Activated T-cell treated with anti-CD3 and anti-CD28 coated beads, Interleukin-2, amount 50 U/mL, for 4 hours (primary cell): Measurements from ENCODE around the gene IL1RAP. TPM values are rescaled to one million over a fixed set of nuclear protein-coding genes. Genes with fewer than 3 reads are reported as not detected.

ENCODE experiments used
- ATAC-seq, 2 donors: fragments of 200-7000 bp; cut with Tn5 transposase; one replicate each; pipeline ENCODE4 v1.10.0; 2021
- DNase-seq: peaks from one replicate; pipeline ENCODE4 v3.0.0-alpha.2; 2020
- H3K27me3 Mint-ChIP-seq: one replicate; pipeline ENCODE4 v1.8.0; 2021; ENCODE audit warnings: low read depth, mixed read lengths
- H3K36me3 Mint-ChIP-seq: one replicate; pipeline ENCODE4 v1.8.0; 2022; ENCODE audit warnings: mixed read lengths; ENCODE audit not compliant: insufficient read depth
- H3K4me1 Mint-ChIP-seq: one replicate; pipeline ENCODE4 v1.8.0; 2021; ENCODE audit warnings: low read depth, mixed read lengths
- H3K4me3 Mint-ChIP-seq: one replicate; pipeline ENCODE4 v1.8.0; 2021; ENCODE audit warnings: mild to moderate bottlenecking, moderate library complexity, mixed read lengths
- H3K9me3 Mint-ChIP-seq: one replicate; pipeline ENCODE4 v1.8.0; 2021; ENCODE audit warnings: mixed read lengths
- total RNA-seq, 3 donors: library from RNA; stranded (reverse); gene quantifications; one replicate each; pipeline ENCODE4 v1.2.1, GENCODE V29; 2021

The IL1RAP gene
- total RNA-seq, 3 donors from 2014 or later: 10.2 to 15.3 (median 13.8) TPM

DNA sequence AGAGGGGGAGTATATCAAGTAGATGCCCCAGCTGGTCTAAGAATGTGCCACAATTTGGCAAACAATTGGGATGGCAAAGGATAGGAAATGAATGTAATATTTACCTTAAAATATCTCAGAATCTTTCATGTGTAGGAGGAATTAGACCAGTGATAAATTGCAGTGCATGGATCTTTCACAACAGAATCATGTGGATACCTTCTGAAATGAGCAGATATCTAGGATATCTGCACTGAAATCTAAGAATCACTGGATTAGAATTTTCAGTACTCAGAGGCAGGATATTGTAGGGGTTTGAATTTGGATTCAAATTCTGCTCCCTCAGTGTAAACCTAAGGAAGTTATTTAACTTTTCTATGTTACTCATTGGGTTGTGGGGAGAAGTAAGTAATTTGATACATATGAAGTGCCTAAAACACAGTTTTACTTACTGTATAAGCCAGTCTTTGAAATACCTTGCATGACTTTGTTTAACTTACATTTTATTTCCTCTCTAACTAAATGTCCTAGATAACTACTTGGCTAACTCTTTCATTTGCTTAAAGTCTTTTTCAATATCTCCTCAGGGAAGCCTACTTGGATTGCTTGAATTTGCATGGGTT is 8.8 kb downstream of the IL1RAP start:
- Mint-ChIP-seq H3K9me3 (no peaks in the 10 kb centered on the region), H3K4me3 (no peak overlapping the region), H3K27me3 (no peaks in the 10 kb centered on the region), H3K4me1 (peaks cover 4% of the 10 kb centered on the region), H3K36me3 (peaks cover 10% of the 10 kb centered on the region)
- ATAC-seq: no peak
- DNase-seq: no peak

GRCh38 chr3:190524942-190525341 is 11.1 kb downstream of the IL1RAP start:
- DNase-seq (no peak), ATAC-seq (no peak)
- H3K4me3 Mint-ChIP-seq: no peak overlapping the region
- H3K27me3 Mint-ChIP-seq: no peaks in the 10 kb centered on the region
- peaks cover 3% of the 10 kb centered on the region for H3K4me1 Mint-ChIP-seq
- no peaks in the 10 kb centered on the region for H3K9me3 Mint-ChIP-seq
- H3K36me3 Mint-ChIP-seq: peaks cover 12% of the 10 kb centered on the region

DNA sequence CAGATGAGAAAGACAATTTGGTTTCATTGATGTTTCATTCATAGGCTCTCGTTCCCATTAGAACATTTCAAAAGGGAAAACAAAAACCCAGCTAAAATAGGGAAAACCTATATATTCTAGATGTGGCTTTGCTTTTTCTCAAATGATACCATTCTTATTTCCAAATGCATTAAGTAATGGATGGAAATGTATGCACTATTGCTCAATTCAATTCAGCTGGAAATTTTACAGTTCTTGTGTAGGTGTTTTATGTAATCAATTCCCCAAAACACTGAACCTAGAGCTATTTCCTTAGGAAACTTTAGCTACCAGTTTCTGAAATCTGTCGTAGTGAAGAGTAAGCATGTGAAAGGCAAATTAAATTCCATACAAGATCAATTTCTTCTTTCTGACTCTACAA is 11.7 kb downstream of the IL1RAP start:
- peaks cover 3% of the 10 kb centered on the region for H3K4me1 Mint-ChIP-seq
- no peaks in the 10 kb centered on the region for H3K9me3 Mint-ChIP-seq
- DNase-seq: no peak
- H3K4me3 Mint-ChIP-seq: no peak overlapping the region
- no peak for ATAC-seq
- peaks cover 12% of the 10 kb centered on the region for H3K36me3 Mint-ChIP-seq
- H3K27me3 Mint-ChIP-seq: no peaks in the 10 kb centered on the region

DNA sequence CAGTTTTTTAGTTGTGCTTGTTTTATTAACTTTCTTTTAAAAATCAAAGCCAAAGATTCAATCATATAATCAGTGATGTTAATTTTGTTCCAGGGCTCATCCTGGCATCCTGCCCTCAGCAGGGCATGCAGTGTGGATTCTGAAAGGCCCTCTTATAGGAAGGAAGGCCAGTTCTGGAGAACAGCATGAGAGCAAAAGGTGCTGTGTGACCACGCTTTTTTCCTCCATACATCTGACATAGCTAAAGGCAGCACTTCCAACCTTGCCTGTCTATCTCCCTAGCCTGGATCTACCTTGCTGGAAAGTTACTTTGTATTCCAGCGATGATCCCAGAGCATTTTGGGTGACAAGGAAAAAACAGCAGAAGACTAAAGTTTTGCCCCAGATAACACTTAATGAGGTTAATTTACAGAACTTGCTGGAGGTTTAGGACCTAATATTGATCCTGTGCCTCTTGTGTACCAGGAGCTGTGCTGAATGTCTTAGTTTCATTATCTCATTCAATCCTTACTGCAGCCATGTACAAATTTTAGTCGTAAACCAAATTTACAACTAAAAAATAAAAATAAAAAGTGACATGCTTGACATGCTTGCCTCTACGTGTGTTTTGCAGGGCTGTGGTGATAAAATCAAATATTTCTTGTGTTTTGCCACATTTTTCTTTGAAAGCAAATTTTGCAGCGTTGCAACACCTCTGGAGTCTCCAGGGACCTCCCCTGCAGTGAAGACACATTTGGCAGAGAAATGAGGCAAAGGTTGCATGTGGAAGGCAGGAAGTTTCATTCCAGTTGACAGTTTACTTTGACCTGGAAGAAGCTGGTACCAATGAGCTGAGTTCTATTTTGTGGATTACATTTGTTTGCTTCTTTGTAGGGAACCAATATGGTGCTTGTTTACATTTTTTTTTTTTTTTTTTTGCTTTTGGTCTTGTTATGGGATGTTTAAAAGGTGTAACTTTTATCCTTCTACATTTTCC is 13.2 kb downstream of the IL1RAP start:
- Mint-ChIP-seq H3K9me3 (no peaks in the 10 kb centered on the region), H3K4me1 (peaks cover 3% of the 10 kb centered on the region)

DNA sequence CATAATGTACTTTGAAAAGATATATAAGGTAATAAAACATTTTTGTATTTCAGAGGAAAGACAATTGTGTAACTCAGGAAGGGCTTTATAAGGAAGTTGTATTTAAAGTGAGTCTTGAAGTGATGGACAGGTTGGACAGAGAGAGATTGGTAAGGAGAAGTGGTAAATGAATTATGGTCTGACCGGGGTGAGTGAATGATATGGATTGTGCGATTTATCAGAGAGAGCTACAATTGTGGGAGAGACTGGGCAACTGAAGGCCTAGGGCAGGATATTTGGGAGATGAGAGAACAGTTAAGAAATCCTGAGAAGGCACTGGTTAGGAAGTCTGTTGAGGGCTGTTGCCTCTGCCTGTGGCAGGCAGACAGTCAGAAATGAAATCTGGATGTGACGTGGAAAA is 14.8 kb downstream of the IL1RAP start:
- no peaks in the 10 kb centered on the region for H3K27me3 Mint-ChIP-seq
- no peaks in the 10 kb centered on the region for H3K9me3 Mint-ChIP-seq
- H3K36me3 Mint-ChIP-seq: peaks cover 14% of the 10 kb centered on the region
- no peak overlapping the region for H3K4me3 Mint-ChIP-seq
- DNase-seq (no peak), ATAC-seq (no peak)
- H3K4me1 Mint-ChIP-seq: peaks cover 3% of the 10 kb centered on the region

More for the DNA sequence above, 13.2 kb downstream of the IL1RAP start:
- Mint-ChIP-seq H3K4me3 (no peak overlapping the region), H3K36me3 (peaks cover 15% of the 10 kb centered on the region), H3K27me3 (no peaks in the 10 kb centered on the region)
- ATAC-seq (no peak), DNase-seq (no peak)

- no peak for DNase-seq
- no peak for ATAC-seq
- no peak overlapping the region for H3K4me3 Mint-ChIP-seq
- H3K9me3 Mint-ChIP-seq: no peaks in the 10 kb centered on the region
- peaks cover 9% of the 10 kb centered on the region for H3K4me1 Mint-ChIP-seq
- no peaks in the 10 kb centered on the region for H3K27me3 Mint-ChIP-seq
- H3K36me3 Mint-ChIP-seq: peaks cover 24% of the 10 kb centered on the region
Measured at GRCh38 chr3:190531406-190531805, 17.5 kb downstream of the IL1RAP start.

- DNase-seq (no peak), ATAC-seq (no peak)
- no peaks in the 10 kb centered on the region for H3K9me3 Mint-ChIP-seq
- H3K4me3 Mint-ChIP-seq: no peak overlapping the region
- peaks cover 24% of the 10 kb centered on the region for H3K36me3 Mint-ChIP-seq
- H3K27me3 Mint-ChIP-seq: no peaks in the 10 kb centered on the region
- H3K4me1 Mint-ChIP-seq: peaks cover 11% of the 10 kb centered on the region
Measured at GRCh38 chr3:190532731-190533203, 18.9 kb downstream of the IL1RAP start.

GRCh38 chr3:190533511-190534281 is 19.8 kb downstream of the IL1RAP start:
- ATAC-seq (no peak), DNase-seq (no peak)
- Mint-ChIP-seq H3K4me3 (no peak overlapping the region), H3K27me3 (no peaks in the 10 kb centered on the region), H3K36me3 (peaks cover 21% of the 10 kb centered on the region), H3K9me3 (no peaks in the 10 kb centered on the region), H3K4me1 (peaks cover 17% of the 10 kb centered on the region)

GRCh38 chr3:190534386-190534785 is 20.5 kb downstream of the IL1RAP start:
- Mint-ChIP-seq H3K27me3 (no peaks in the 10 kb centered on the region), H3K9me3 (no peaks in the 10 kb centered on the region), H3K4me1 (peaks cover 17% of the 10 kb centered on the region), H3K36me3 (peaks cover 16% of the 10 kb centered on the region), H3K4me3 (no peak overlapping the region)
- no peak for ATAC-seq
- no peak for DNase-seq

DNA sequence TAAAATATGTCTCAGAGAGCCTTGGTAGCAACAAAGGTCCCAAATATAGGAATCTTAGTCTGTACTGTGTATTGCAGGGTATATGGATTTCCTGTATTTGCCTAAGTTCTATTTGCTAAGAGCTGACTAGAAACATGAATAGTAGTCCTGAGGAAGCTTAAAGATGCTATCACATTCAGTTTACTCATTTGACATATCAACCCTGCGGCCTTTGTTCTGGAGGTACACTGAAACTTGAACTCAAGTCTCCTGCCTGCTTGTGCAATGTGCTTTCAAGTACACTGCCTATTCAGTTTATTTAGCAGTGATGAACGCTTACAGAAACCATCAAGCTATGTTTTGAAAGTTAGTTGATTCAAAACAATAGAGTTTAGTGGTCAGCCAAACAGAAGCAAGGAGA is 21.1 kb downstream of the IL1RAP start:
- Mint-ChIP-seq H3K9me3 (no peaks in the 10 kb centered on the region), H3K27me3 (no peaks in the 10 kb centered on the region), H3K4me3 (no peak overlapping the region), H3K36me3 (peaks cover 16% of the 10 kb centered on the region), H3K4me1 (peaks cover 17% of the 10 kb centered on the region)
- ATAC-seq (peak in 1 of 2 donors; percentile 21), DNase-seq (no peak)

- H3K27me3 Mint-ChIP-seq: no peaks in the 10 kb centered on the region
- H3K4me1 Mint-ChIP-seq: peaks cover 17% of the 10 kb centered on the region
- no peak for DNase-seq
- no peaks in the 10 kb centered on the region for H3K9me3 Mint-ChIP-seq
- peaks cover 14% of the 10 kb centered on the region for H3K36me3 Mint-ChIP-seq
- no peak for ATAC-seq
- no peak overlapping the region for H3K4me3 Mint-ChIP-seq
Measured at GRCh38 chr3:190537146-190537545, 23.3 kb downstream of the IL1RAP start.

- Mint-ChIP-seq H3K4me1 (peaks cover 17% of the 10 kb centered on the region), H3K36me3 (peaks cover 13% of the 10 kb centered on the region), H3K9me3 (no peaks in the 10 kb centered on the region), H3K4me3 (no peak overlapping the region), H3K27me3 (no peaks in the 10 kb centered on the region)
- ATAC-seq: no peak
- DNase-seq: no peak
Measured at GRCh38 chr3:190538288-190538687, 24.4 kb downstream of the IL1RAP start.

- H3K36me3 Mint-ChIP-seq: peaks cover 6% of the 10 kb centered on the region
- no peaks in the 10 kb centered on the region for H3K27me3 Mint-ChIP-seq
- ATAC-seq (no peak), DNase-seq (no peak)
- peaks cover 14% of the 10 kb centered on the region for H3K4me1 Mint-ChIP-seq
- H3K9me3 Mint-ChIP-seq: no peaks in the 10 kb centered on the region
- H3K4me3 Mint-ChIP-seq: no peak overlapping the region
Measured at GRCh38 chr3:190539526-190539925, 25.6 kb downstream of the IL1RAP start.

- Mint-ChIP-seq H3K36me3 (peaks cover 4% of the 10 kb centered on the region), H3K9me3 (no peaks in the 10 kb centered on the region), H3K27me3 (no peaks in the 10 kb centered on the region), H3K4me3 (no peak overlapping the region), H3K4me1 (peaks cover 10% of the 10 kb centered on the region)
- ATAC-seq: no peak
- no peak for DNase-seq
Measured at GRCh38 chr3:190541008-190541407, 27.1 kb downstream of the IL1RAP start.
